ENCODE data around the gene ICAM4. TPM values are rescaled to one million over a fixed set of nuclear protein-coding genes. Genes with fewer than 3 reads are reported as not detected.

The ICAM4 gene
- total and polyA plus RNA-seq, 2 of the 8 experiments (the other 6 are each of a cell fraction or from before 2014, with no cell fraction given) = 1.5 to 4.1 TPM

DNA sequence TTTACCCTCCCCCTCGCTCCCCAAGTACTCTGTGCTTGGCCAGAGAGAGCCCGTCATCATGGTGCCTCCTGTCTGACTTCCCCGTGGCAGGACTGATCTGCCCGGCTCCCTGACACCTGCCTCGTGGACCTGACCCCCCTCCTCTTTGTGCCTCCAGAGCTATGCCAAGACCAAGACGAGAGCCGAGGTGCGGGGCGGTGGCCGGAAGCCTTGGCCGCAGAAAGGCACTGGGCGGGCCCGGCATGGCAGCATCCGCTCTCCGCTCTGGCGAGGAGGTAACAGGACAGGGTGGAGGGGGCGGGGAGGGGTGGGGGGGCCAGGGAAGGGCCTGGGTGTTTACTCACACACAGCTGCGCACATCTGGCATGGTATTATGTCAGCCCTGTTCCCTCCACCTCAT lies 30.2 kb upstream of the ICAM4 start:
- peaks cover 0 to 9% of the 10 kb centered on the region in 2 experiments; a peak in 2 of 4 replicates for H3K79me2 ChIP-seq (ENCODE audit: control insufficient read depth in 1 of 2, insufficient read depth in 2 of 2, low read length in 2 of 2)
- no peak overlapping the region for H3K27ac ChIP-seq (ENCODE audit: low read depth, low read length)
- DNase-seq (ENCODE audit: low read depth in 1 of 2, low spot score in 2 of 2) (no peak), FAIRE-seq (no peak)
- H2BK120ac ChIP-seq (replicated peaks; ENCODE audit: low read depth, low read length) = no peak overlapping the region
- H4K5ac ChIP-seq (ENCODE audit: insufficient read length, low read depth, low read length) = no peak overlapping the region
- ChIA-PET POLR2A (ENCODE audit: partially characterized antibody) (interaction anchor here (0.5 to 2.6 kb wide), 6 partner anchors 29 to 1751 kb away, joined by 3 to 10 read pairs (median 3); partner anchors contain the start of genes DNMT1 and ICAM5), CTCF (ENCODE audit: partially characterized antibody) (interaction anchor here (0.5 to 5.4 kb wide), 6 partner anchors 10 to 134 kb away, joined by 3 to 68 read pairs (median 4); no protein-coding TSS in a partner anchor)
- no peak overlapping the region for H3K9ac ChIP-seq (replicated peaks in 1 of 4; ENCODE audit: extremely low read depth in 1 of 4, low read depth in 3 of 4, low read length in 3 of 4)
- peaks cover 0 to 6% (median 1%) of the 10 kb centered on the region in 4 experiments; a peak in 3 of 7 replicates for H3K4me1 ChIP-seq (replicated peaks in 1 of 4; ENCODE audit: control insufficient read depth in 3 of 4, insufficient read depth in 4 of 4, low read length in 3 of 4)
- no peaks in the 10 kb centered on the region for H3K27me3 ChIP-seq (replicated peaks in 1 of 4; ENCODE audit: control insufficient read depth in 3 of 4, extremely low read depth in 1 of 4, insufficient read depth in 3 of 4, low read length in 3 of 4)
- peaks cover 4 to 26% (median 15%) of the 10 kb centered on the region in 4 experiments; a peak in 5 of 8 replicates for H3K36me3 ChIP-seq (ENCODE audit: control insufficient read depth in 2 of 4, insufficient read depth in 4 of 4, low read length in 3 of 4)
- no peak overlapping the region for H3K4me2 ChIP-seq (ENCODE audit: insufficient read depth in 1 of 2, low read depth in 2 of 2, low read length in 2 of 2)
- H3K23me2 ChIP-seq (ENCODE audit: low read depth, low read length) = peaks cover 5% of the 10 kb centered on the region
- no peak overlapping the region for H2BK12ac ChIP-seq (ENCODE audit: low read depth, low read length)
- H3K9me3 ChIP-seq (ENCODE audit: insufficient read depth in 2 of 2, low read depth in 1 of 2, low read length in 1 of 2) = no peaks in the 10 kb centered on the region
- H4K20me1 ChIP-seq (replicated peaks in 1 of 2; ENCODE audit: control insufficient read depth in 1 of 2, insufficient read depth in 2 of 2, low read length in 2 of 2) = peaks cover 0 to 10% of the 10 kb centered on the region in 2 experiments
- no peak overlapping the region for H4K8ac ChIP-seq (ENCODE audit: extremely low read depth, insufficient read depth, low read length)
- no peak overlapping the region for H3K4ac ChIP-seq (replicated peaks; ENCODE audit: insufficient read length, low read depth, low read length)
- H3K79me1 ChIP-seq (ENCODE audit: low read depth, low read length) = peaks cover 5% of the 10 kb centered on the region; the same call in 1 of the 2 replicates
- no peak overlapping the region for H3K56ac ChIP-seq (replicated peaks; ENCODE audit: insufficient read length, low read depth, low read length)
- 91% methylated on average over 15 of the region's 18 CpGs; no CpG with 5 or more reads in 1 of the 2 experiments for WGBS, 2 experiments (ENCODE audit: extremely low coverage in 1 of 2, insufficient coverage in 1 of 2, insufficient read length in 1 of 2, insufficient replicate concordance in 2 of 2, low coverage in 1 of 2, low lambda C conversion rate in 2 of 2, missing lambda C conversion rate in 1 of 2)
- H4K91ac ChIP-seq (replicated peaks; ENCODE audit: insufficient read length, low read length) = no peak overlapping the region
- H3K23ac ChIP-seq (ENCODE audit: insufficient read length) = no peak overlapping the region
- no peak overlapping the region for H2BK5ac ChIP-seq (ENCODE audit: low read depth, low read length)
- no peak overlapping the region for H2AK5ac ChIP-seq (ENCODE audit: low read depth, low read length)
- H2AFZ ChIP-seq (ENCODE audit: low read length) = no peak overlapping the region
- TF ChIP-seq RBBP5 (IDR thresholded peaks at IDR 0.05; ENCODE audit: borderline replicate concordance, low read depth, low read length) (no peak), JUN (IDR thresholded peaks at IDR 0.05; ENCODE audit: low read depth, low read length) (no peak), POU5F1 (IDR thresholded peaks at IDR 0.05; ENCODE audit: low read depth, low read length) (no peak), RAD21 (IDR thresholded peaks at IDR 0.05 in 1 of 2, conservative IDR thresholded peaks at IDR 0.05 in 1 of 2; ENCODE audit: low read depth in 2 of 2, low read length in 2 of 2) (no peak), SP2 (IDR thresholded peaks at IDR 0.05; ENCODE audit: low read length) (no peak), CBX5 (IDR thresholded peaks at IDR 0.05; ENCODE audit: low read depth, low read length) (no peak), SUZ12 (IDR thresholded peaks at IDR 0.05; ENCODE audit: low read length) (no peak), KDM4A (IDR thresholded peaks at IDR 0.05; ENCODE audit: low read depth, low read length, severe bottlenecking) (no peak), CTBP2 (IDR thresholded peaks at IDR 0.05; ENCODE audit: borderline replicate concordance, insufficient read depth, insufficient read length, low read length) (no peak), TCF12 (IDR thresholded peaks at IDR 0.05; ENCODE audit: low read depth, low read length) (no peak)
- TF ChIP-seq, protein P1, sequence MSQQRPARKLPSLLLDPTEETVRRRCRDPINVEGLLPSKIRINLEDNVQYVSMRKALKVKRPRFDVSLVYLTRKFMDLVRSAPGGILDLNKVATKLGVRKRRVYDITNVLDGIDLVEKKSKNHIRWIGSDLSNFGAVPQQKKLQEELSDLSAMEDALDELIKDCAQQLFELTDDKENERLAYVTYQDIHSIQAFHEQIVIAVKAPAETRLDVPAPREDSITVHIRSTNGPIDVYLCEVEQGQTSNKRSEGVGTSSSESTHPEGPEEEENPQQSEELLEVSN (IDR thresholded peaks at IDR 0.05) = no peak
- no peak overlapping the region for H2BK15ac ChIP-seq (ENCODE audit: low read length)
- no peak overlapping the region for H3K18ac ChIP-seq (ENCODE audit: extremely low read depth, low read length)
- H3K14ac ChIP-seq (ENCODE audit: insufficient read length) = no peak overlapping the region
- H2BK20ac ChIP-seq (ENCODE audit: low read length) = no peak overlapping the region
- H3K4me3 ChIP-seq (ENCODE audit: extremely low read depth in 1 of 4, insufficient read depth in 2 of 4, low read depth in 3 of 4, low read length in 4 of 4) = no peak overlapping the region
